ENCODE data around the gene STK32C.

DNA sequence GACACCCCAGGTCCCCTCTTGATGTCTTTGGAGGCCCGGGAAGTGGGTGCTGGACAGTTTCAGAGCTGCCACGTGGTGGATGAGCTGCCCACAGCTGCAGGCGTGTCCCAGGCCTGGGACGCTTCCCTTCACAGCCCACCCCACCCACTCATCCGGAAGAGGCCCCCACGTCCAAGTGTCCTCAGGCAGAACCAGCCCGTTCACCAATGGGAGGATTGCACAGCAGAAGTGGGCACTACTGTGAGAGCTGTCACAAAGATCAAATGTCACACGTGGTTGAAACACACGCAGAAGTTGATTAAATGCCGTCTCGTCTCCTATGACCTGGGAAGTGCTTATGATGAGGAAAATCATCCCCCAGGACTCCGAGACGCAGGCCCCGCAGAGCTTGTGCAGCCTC, 52.9 kb downstream of the STK32C start:
- TF ChIP-seq CTCF (IDR thresholded peaks at IDR 0.05; ENCODE audit: insufficient read depth, low read depth, low read length) (no peak), EZH2 (IDR thresholded peaks at IDR 0.05; ENCODE audit: insufficient read depth, low read length) (no peak)
